HepG2 (cell line): ENCODE results near the gene CFAP46. TPM values are rescaled to one million over a fixed set of nuclear protein-coding genes. Genes with fewer than 3 reads are reported as not detected.

Experiments used
- ATAC-seq: fragments of 200-7000 bp; cut with Tn5 transposase; 3 replicates; pipeline ENCODE4 v1.9.1; 2020; ENCODE audit warnings: mild to moderate bottlenecking, moderate library complexity
- BruUV-seq: library from RNA; stranded (reverse); fragments of 400-500 nt; replicated peaks from 2 replicates; lab custom pipeline; 2021; lab: Mats Ljungman, UMichigan
- CTCF ChIA-PET: fragments of 300-600 bp; formaldehyde crosslinking; extraction: SDS; loops from one replicate; lab custom pipeline; 2021; ENCODE audit warnings: low total read pairs, inconsistent platforms, low intra/inter-chr PET ratio; lab: Yijun Ruan, JAX
- POLR2A ChIA-PET: fragments of 350-600 bp; sonication (Branson Sonifier 250); formaldehyde crosslinking; loops from one replicate; lab custom pipeline; 2020; ENCODE audit warnings: antibody characterized with exemption, inconsistent platforms; lab: Yijun Ruan, JAX
- DNase-seq: peaks from one replicate; pipeline ENCODE4 v3.0.0-alpha.2; 2015; ENCODE audit warnings: low spot score
- FAIRE-seq: peaks from 3 replicates; lab custom pipeline; 2011; peaks lifted over from hg19 to GRCh38; lab: Jason Lieb, UNC
- H2AFZ ChIP-seq: one replicate; pipeline ENCODE4 v1.6.1; 2011; ENCODE audit warnings: low read length, inconsistent platforms
- H3K27ac ChIP-seq: fragments of 300-600 bp; 3 replicates; pipeline ENCODE4 v1.8.0; 2011; ENCODE audit warnings: mixed run types, mild to moderate bottlenecking, mixed read lengths, low read length, inconsistent platforms; ENCODE audit not compliant: insufficient read depth; ENCODE audit errors: extremely low read length
- H3K27me3 ChIP-seq, 2 experiments: fragments of 200-600 bp in 1 of 2; 2 replicates in 1 of 2; 3 replicates in 1 of 2; pipeline versions ENCODE4 v1.6.0 to v1.8.0; 2011; ENCODE audit warnings: low read length in 2 of 2, mild to moderate bottlenecking in 2 of 2, moderate library complexity in 2 of 2, inconsistent platforms in 1 of 2; ENCODE audit not compliant: insufficient read depth in 2 of 2, control insufficient read depth in 1 of 2
- H3K36me3 ChIP-seq, 2 experiments: fragments of 200-600 bp in 1 of 2; replicated peaks in 1 of 2; 2 replicates in 1 of 2; 3 replicates in 1 of 2; pipeline versions ENCODE4 v1.5.1 to v1.8.0; 2011; ENCODE audit warnings: low read length in 2 of 2, inconsistent platforms in 1 of 2; ENCODE audit not compliant: insufficient read depth in 2 of 2, control insufficient read depth in 1 of 2
- H3K4me1 ChIP-seq: 2 replicates; pipeline ENCODE4 v1.5.1; 2012; ENCODE audit warnings: low read length, inconsistent platforms; ENCODE audit not compliant: insufficient read depth
- H3K4me2 ChIP-seq: 2 replicates; pipeline ENCODE4 v1.6.0; 2011; ENCODE audit warnings: low read depth, low read length, inconsistent platforms
- H3K4me3 ChIP-seq, 3 experiments: fragments of 200-600 bp in 1 of 3; sonication (generic), shearing (Covaris generic) in 1 of 3; replicated peaks in 1 of 3; 2 replicates each; pipeline ENCODE4 v1.5.1; 2011 to 2016; ENCODE audit warnings: low read length in 3 of 3, inconsistent platforms in 2 of 3, low read depth in 2 of 3, mild to moderate bottlenecking in 2 of 3, control low read depth in 1 of 3, mixed read lengths in 1 of 3; ENCODE audit not compliant: insufficient read depth in 1 of 3
- H3K79me2 ChIP-seq: one replicate; pipeline ENCODE4 v1.6.1; 2011; ENCODE audit warnings: low read length, inconsistent platforms; ENCODE audit not compliant: insufficient read depth
- H3K9ac ChIP-seq: 2 replicates; pipeline ENCODE4 v1.6.0; 2011; ENCODE audit warnings: mild to moderate bottlenecking, low read depth, low read length, inconsistent platforms; ENCODE audit not compliant: insufficient read depth
- H3K9me3 ChIP-seq: 2 replicates; pipeline ENCODE4 v1.5.1; 2012; ENCODE audit warnings: mild to moderate bottlenecking, low read length
- H4K20me1 ChIP-seq: 2 replicates; pipeline ENCODE4 v1.6.0; 2011; ENCODE audit warnings: inconsistent platforms, mild to moderate bottlenecking, low read length, moderate library complexity; ENCODE audit not compliant: insufficient read depth
- ATM ChIP-seq: fragments of 450-650 bp; IDR thresholded peaks from 2 replicates; pipeline ENCODE4 v1.7.1; 2017; ENCODE audit warnings: mild to moderate bottlenecking, borderline replicate concordance
- BCL3 ChIP-seq: sonication (generic); formaldehyde crosslinking; IDR thresholded peaks from 2 replicates; pipeline ENCODE4 v1.5.1; 2020; ENCODE audit warnings: mild to moderate bottlenecking, missing genetic modification reagents, moderate library complexity
- HMG20A ChIP-seq: IDR thresholded peaks from 2 replicates; pipeline ENCODE4 v1.6.1; 2016; ENCODE audit warnings: borderline replicate concordance
- MTA3 ChIP-seq: sonication (generic); formaldehyde crosslinking; IDR thresholded peaks from 2 replicates; pipeline ENCODE4 v1.4.0; 2020; ENCODE audit warnings: missing genetic modification reagents
- MXI1 ChIP-seq: IDR thresholded peaks from 3 replicates; pipeline ENCODE4 v1.6.1; 2012; ENCODE audit warnings: low read depth, low read length, inconsistent platforms, borderline replicate concordance
- NAIF1 ChIP-seq: sonication (generic); formaldehyde crosslinking; IDR thresholded peaks from 2 replicates; pipeline ENCODE4 v1.5.0; 2020; ENCODE audit warnings: mild to moderate bottlenecking, missing genetic modification reagents, borderline replicate concordance
- ZBTB21 ChIP-seq: sonication (generic); formaldehyde crosslinking; IDR thresholded peaks from 2 replicates; pipeline ENCODE4 v1.4.0; 2020; ENCODE audit warnings: missing genetic modification reagents
- ZFP36 ChIP-seq: fragments of 150-350 bp; IDR thresholded peaks from 2 replicates; pipeline ENCODE4 v1.6.1; 2018; ENCODE audit warnings: borderline replicate concordance, low read length, low read depth; ENCODE audit not compliant: partially characterized antibody
- ZNF230 ChIP-seq: sonication (generic); formaldehyde crosslinking; IDR thresholded peaks from 2 replicates; pipeline ENCODE4 v1.4.0; 2020; ENCODE audit warnings: mild to moderate bottlenecking, missing genetic modification reagents
- ZNF234 ChIP-seq: sonication (generic); formaldehyde crosslinking; conservative IDR thresholded peaks from 2 replicates; pipeline ENCODE4 v1.5.1; 2020; ENCODE audit warnings: mild to moderate bottlenecking, missing genetic modification reagents
- ZNF296 ChIP-seq: sonication (generic); formaldehyde crosslinking; conservative IDR thresholded peaks from 2 replicates; pipeline ENCODE4 v1.5.0; 2020; ENCODE audit warnings: mild to moderate bottlenecking, missing genetic modification reagents
- ZNF569 ChIP-seq: sonication (generic); formaldehyde crosslinking; IDR thresholded peaks from 2 replicates; pipeline ENCODE4 v1.5.0; 2020; ENCODE audit warnings: mild to moderate bottlenecking, missing genetic modification reagents, moderate library complexity, borderline replicate concordance
- ZNF761 ChIP-seq: sonication (generic); formaldehyde crosslinking; conservative IDR thresholded peaks from 2 replicates; pipeline ENCODE4 v1.4.0; 2020; ENCODE audit warnings: mild to moderate bottlenecking, missing genetic modification reagents
- WGBS: methylation state at CpG from one replicate; pipeline ENCODE4 v1.1.6; 2017; ENCODE audit warnings: low lambda C conversion rate; 5-methylcytosine and 5-hydroxymethylcytosine counted together
- in situ Hi-C: cut with HindIII; loops from 2 replicates; pipeline ENCODE4 v1.10.0; 2017; ENCODE audit warnings: low pct_unique_long_range_greater_than_20kb; ENCODE audit not compliant: extremely low pct_ligation_motif_present
- intact Hi-C: fragments of 100-400 bp; cut with micrococcal nuclease; formaldehyde crosslinking; loops from one replicate; pipeline ENCODE4 v1.10.0; 2022; ENCODE audit not compliant: unreplicated experiment
- polyA plus RNA-seq, 8 experiments: library from polyadenylated mRNA; depleted of rRNA in 3 of 8; stranded (reverse) in 7 of 8; unstranded in 1 of 8; fragments of >200 nt; fragmentation: Illumina TruSeq in 4 of 8; extraction: Trizol in 4 of 8; gene quantifications; 2 replicates each; pipeline versions ENCODE4 v1.2.1 to v1.2.3, GENCODE V29; 2011 to 2016; ENCODE audit warnings: low read depth in 4 of 8, missing spikeins in 1 of 8, mixed read lengths in 1 of 8; ENCODE audit not compliant: insufficient read depth in 1 of 8
- total RNA-seq, 5 experiments: library from RNA; depleted of rRNA; stranded (reverse); fragments of >200 nt; fragmentation: Illumina TruSeq; extraction: Trizol; gene quantifications; 2 replicates each; pipeline ENCODE4 v1.2.3, GENCODE V29; 2016; ENCODE audit warnings: low read depth in 1 of 5
- TF ChIP-seq, protein P1 (sequence below): sonication (generic); formaldehyde crosslinking; conservative IDR thresholded peaks from 2 replicates; pipeline ENCODE4 v1.4.0; 2020; ENCODE audit warnings: missing genetic modification reagents

CFAP46 gene
- total and polyA plus RNA-seq, 2 of the 13 experiments (the other 11 are each of a cell fraction or from before 2014, with no cell fraction given): 0.24 to 0.84 TPM

DNA sequence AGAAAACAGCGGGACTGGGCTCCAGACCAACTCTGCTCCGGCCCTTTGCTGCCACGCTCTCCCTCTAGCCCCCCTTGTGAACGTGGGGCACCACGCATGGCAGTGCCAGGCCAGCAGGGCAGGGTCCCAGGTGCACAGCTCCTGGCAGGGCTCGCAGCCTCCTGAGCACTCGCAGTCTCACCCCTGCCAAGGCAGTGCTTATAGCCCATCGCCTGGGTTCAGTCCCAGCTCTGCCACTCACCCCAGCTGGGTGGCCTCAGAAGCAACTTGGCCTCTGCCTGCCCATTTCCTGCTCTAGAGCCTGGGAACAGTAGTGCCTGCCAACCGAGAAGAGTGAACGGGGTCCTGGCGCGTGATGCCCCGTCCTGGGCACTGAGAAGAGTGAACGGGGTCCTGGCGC, 36.3 kb downstream of the CFAP46 start:
- in situ Hi-C loops (no loop called here), intact Hi-C loops (no loop called here)
- Histone ChIP-seq H3K36me3 (no peaks in the 10 kb centered on the region), H3K9ac (no peak overlapping the region), H3K4me3 (no peak overlapping the region), H3K4me2 (no peak overlapping the region), H2AFZ (no peak overlapping the region), H4K20me1 (no peaks in the 10 kb centered on the region), H3K27ac (no peak overlapping the region), H3K4me1 (no peaks in the 10 kb centered on the region), H3K9me3 (no peaks in the 10 kb centered on the region), H3K79me2 (no peaks in the 10 kb centered on the region), H3K27me3 (peaks cover 0 to 19% of the 10 kb centered on the region in 2 experiments; a peak in 3 of 5 replicates)
- BruUV-seq: no TSS peak
- DNase-seq: no peak
- ChIA-PET CTCF (no interaction called here), POLR2A (no interaction called here)
- no peak for TF ChIP-seq ATM
- no peak for TF ChIP-seq HMG20A (CRISPR knock-in tag)
- no peak for TF ChIP-seq BCL3 (CRISPR knock-in tag)
- no peak for TF ChIP-seq ZNF234 (CRISPR knock-in tag)
- TF ChIP-seq ZNF230 (CRISPR knock-in tag): no peak
- WGBS: 71% methylated on average over 10 of the region's 15 CpGs
- no peak for ATAC-seq
- FAIRE-seq: no peak

DNA sequence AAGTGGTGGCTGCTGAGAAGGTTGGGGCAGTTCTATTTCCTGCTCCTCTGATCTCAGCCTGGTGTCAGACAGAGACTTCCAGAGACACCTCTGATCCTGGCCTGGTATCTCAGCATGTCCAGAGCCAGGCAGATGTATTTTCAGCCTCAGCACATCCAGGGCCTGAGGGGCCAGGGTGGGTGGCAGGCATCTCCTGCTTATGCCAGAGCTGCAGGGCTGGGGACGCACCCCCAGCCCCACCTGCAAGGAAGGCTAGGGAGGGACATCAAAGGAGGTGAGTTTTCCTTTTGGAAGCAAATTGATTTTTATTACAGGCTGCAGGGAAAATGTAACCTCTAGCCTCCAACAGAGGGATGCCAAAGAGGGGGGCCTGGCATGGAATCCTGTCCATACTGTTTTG, 36.7 kb downstream of the CFAP46 start:
- TF ChIP-seq, protein P1, sequence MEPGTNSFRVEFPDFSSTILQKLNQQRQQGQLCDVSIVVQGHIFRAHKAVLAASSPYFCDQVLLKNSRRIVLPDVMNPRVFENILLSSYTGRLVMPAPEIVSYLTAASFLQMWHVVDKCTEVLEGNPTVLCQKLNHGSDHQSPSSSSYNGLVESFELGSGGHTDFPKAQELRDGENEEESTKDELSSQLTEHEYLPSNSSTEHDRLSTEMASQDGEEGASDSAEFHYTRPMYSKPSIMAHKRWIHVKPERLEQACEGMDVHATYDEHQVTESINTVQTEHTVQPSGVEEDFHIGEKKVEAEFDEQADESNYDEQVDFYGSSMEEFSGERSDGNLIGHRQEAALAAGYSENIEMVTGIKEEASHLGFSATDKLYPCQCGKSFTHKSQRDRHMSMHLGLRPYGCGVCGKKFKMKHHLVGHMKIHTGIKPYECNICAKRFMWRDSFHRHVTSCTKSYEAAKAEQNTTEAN (CRISPR knock-in tag): no peak
- TF ChIP-seq ZFP36 (no peak), ZNF569 (no peak), ZNF296 (CRISPR knock-in tag) (no peak), ZNF761 (CRISPR knock-in tag) (no peak), ZBTB21 (no peak), MXI1 (no peak), NAIF1 (CRISPR knock-in tag) (no peak), MTA3 (CRISPR knock-in tag) (no peak)
- TF ChIP-seq, all 625 proteins: peak for 0
- Histone ChIP-seq H4K20me1 (no peaks in the 10 kb centered on the region), H3K27me3 (peaks cover 0 to 24% of the 10 kb centered on the region in 2 experiments; a peak in 3 of 5 replicates), H3K36me3 (no peaks in the 10 kb centered on the region), H2AFZ (no peak overlapping the region), H3K27ac (no peak overlapping the region), H3K9ac (no peak overlapping the region), H3K4me2 (no peak overlapping the region), H3K4me1 (no peaks in the 10 kb centered on the region), H3K4me3 (no peak overlapping the region), H3K9me3 (no peaks in the 10 kb centered on the region), H3K79me2 (no peaks in the 10 kb centered on the region)
- BruUV-seq: no TSS peak
- ChIA-PET CTCF (no interaction called here), POLR2A (no interaction called here)
- DNase-seq: no peak
- intact Hi-C loops (no loop called here), in situ Hi-C loops (no loop called here)
- ATAC-seq: no peak
- FAIRE-seq: no peak
- WGBS: 29% methylated on average over 1 of the region's 1 CpG
